IMR-90 (cell line): Measurements from ENCODE around the gene IGF1R. TPM values are rescaled to one million over a fixed set of nuclear protein-coding genes. Genes with fewer than 3 reads are reported as not detected.

Source experiments
- ATAC-seq: fragments of 200-7000 bp; cut with Tn5 transposase; 2 replicates; pipeline ENCODE4 v1.9.1; 2020; ENCODE audit warnings: low read depth, mild to moderate bottlenecking, moderate library complexity
- BruUV-seq: library from RNA; stranded (reverse); fragments of 400-500 nt; replicated peaks from 2 replicates; lab custom pipeline; 2021; lab: Mats Ljungman, UMichigan
- CTCF ChIA-PET: fragments of 300-600 bp; formaldehyde crosslinking; extraction: SDS; loops from one replicate; lab custom pipeline; 2021; ENCODE audit warnings: antibody characterized with exemption; lab: Yijun Ruan, JAX
- POLR2A ChIA-PET: fragments of 300-600 bp; sonication (Branson Sonifier 250); formaldehyde crosslinking; loops from one replicate; lab custom pipeline; 2022; ENCODE audit warnings: antibody characterized with exemption; ENCODE audit not compliant: unreplicated experiment; lab: Charles Lee
- DNase-seq: peaks from one replicate; pipeline ENCODE4 v3.0.0; 2013
- H2AFZ ChIP-seq: replicated peaks from 2 replicates; pipeline ENCODE3; 2013; ENCODE audit warnings: low read length, mild to moderate bottlenecking; ENCODE audit not compliant: poor library complexity
- H2AK5ac ChIP-seq: 2 replicates; pipeline ENCODE4 v1.6.1; 2013; ENCODE audit warnings: low read depth, low read length, inconsistent platforms
- H2AK9ac ChIP-seq: replicated peaks from 2 replicates; pipeline ENCODE3; 2013; ENCODE audit warnings: mild to moderate bottlenecking, low read depth, low read length, moderate library complexity; ENCODE audit not compliant: poor library complexity
- H2BK120ac ChIP-seq: 2 replicates; pipeline ENCODE4 v1.6.1; 2013; ENCODE audit warnings: low read depth, low read length, inconsistent platforms
- H2BK15ac ChIP-seq: 3 replicates; pipeline ENCODE4 v1.6.1; 2013; ENCODE audit warnings: low read depth, low read length, inconsistent platforms
- H2BK20ac ChIP-seq: 2 replicates; pipeline ENCODE4 v1.6.1; 2013; ENCODE audit warnings: low read depth, mild to moderate bottlenecking, inconsistent platforms, low read length, moderate library complexity
- H2BK5ac ChIP-seq: 2 replicates; pipeline ENCODE4 v1.6.1; 2013; ENCODE audit warnings: mild to moderate bottlenecking, low read depth, low read length, inconsistent platforms; ENCODE audit not compliant: poor library complexity, severe bottlenecking
- H3K14ac ChIP-seq: replicated peaks from 2 replicates; pipeline ENCODE4 v1.6.1; 2013; ENCODE audit warnings: low read depth, low read length, inconsistent platforms
- H3K18ac ChIP-seq: 2 replicates; pipeline ENCODE4 v1.6.1; 2013; ENCODE audit warnings: low read depth, low read length, control low read depth
- H3K23ac ChIP-seq: 2 replicates; pipeline ENCODE4 v1.6.1; 2013; ENCODE audit warnings: low read depth, low read length, inconsistent platforms
- H3K27ac ChIP-seq: 2 replicates; pipeline ENCODE4 v1.5.1; 2013; ENCODE audit warnings: mild to moderate bottlenecking, control low read depth, low read length; ENCODE audit not compliant: insufficient read depth
- H3K27me3 ChIP-seq: 2 replicates; pipeline ENCODE4 v1.6.1; 2013; ENCODE audit warnings: low read length; ENCODE audit not compliant: control insufficient read depth, insufficient read depth
- H3K36me3 ChIP-seq: 2 replicates; pipeline ENCODE4 v1.6.1; 2013; ENCODE audit warnings: low read length, mixed read lengths; ENCODE audit not compliant: control insufficient read depth, insufficient read depth
- H3K4ac ChIP-seq: 2 replicates; pipeline ENCODE4 v1.6.1; 2013; ENCODE audit warnings: low read depth, low read length, inconsistent platforms
- H3K4me1 ChIP-seq: 2 replicates; pipeline ENCODE4 v1.6.1; 2013; ENCODE audit warnings: low read length, mixed read lengths; ENCODE audit not compliant: control insufficient read depth, insufficient read depth
- H3K4me2 ChIP-seq: 2 replicates; pipeline ENCODE4 v1.6.1; 2013; ENCODE audit warnings: low read depth, mild to moderate bottlenecking, control low read depth, low read length, moderate library complexity
- H3K4me3 ChIP-seq: 2 replicates; pipeline ENCODE4 v1.5.1; 2013; ENCODE audit warnings: low read depth, mild to moderate bottlenecking, control low read depth, low read length, moderate library complexity; ENCODE audit not compliant: insufficient read depth
- H3K56ac ChIP-seq: 2 replicates; pipeline ENCODE4 v1.6.1; 2013; ENCODE audit warnings: low read length, inconsistent platforms; ENCODE audit not compliant: insufficient read depth; ENCODE audit errors: extremely low read depth
- H3K79me1 ChIP-seq, 2 experiments: 2 replicates each; pipeline ENCODE4 v1.6.1; 2013; ENCODE audit warnings: low read length in 2 of 2, inconsistent platforms in 1 of 2, low read depth in 1 of 2
- H3K9ac ChIP-seq: 2 replicates; pipeline ENCODE4 v1.6.1; 2013; ENCODE audit warnings: low read depth, low read length, control low read depth
- H3K9me1 ChIP-seq: 2 replicates; pipeline ENCODE4 v1.6.1; 2013; ENCODE audit warnings: low read length, inconsistent platforms; ENCODE audit not compliant: insufficient read depth
- H3K9me3 ChIP-seq: 2 replicates; pipeline ENCODE4 v1.6.1; 2013; ENCODE audit warnings: low read length; ENCODE audit not compliant: control insufficient read depth, insufficient read depth
- H4K20me1 ChIP-seq: 2 replicates; pipeline ENCODE4 v1.6.1; 2013; ENCODE audit warnings: low read length, inconsistent platforms; ENCODE audit not compliant: insufficient read depth
- H4K5ac ChIP-seq: 2 replicates; pipeline ENCODE4 v1.6.1; 2013; ENCODE audit warnings: mild to moderate bottlenecking, low read depth, low read length, control low read depth
- H4K8ac ChIP-seq, 2 experiments: 2 replicates each; pipeline ENCODE4 v1.6.1; 2013; ENCODE audit warnings: low read depth in 2 of 2, low read length in 2 of 2, control low read depth in 1 of 2, inconsistent platforms in 1 of 2
- H4K91ac ChIP-seq: 2 replicates; pipeline ENCODE4 v1.6.1; 2013; ENCODE audit warnings: low read depth, low read length, inconsistent platforms; ENCODE audit not compliant: insufficient read depth
- BHLHE40 ChIP-seq: fragments of 150-350 bp; IDR thresholded peaks from 2 replicates; pipeline ENCODE4 v1.6.1; 2016; ENCODE audit warnings: mild to moderate bottlenecking, low read depth, low read length
- CEBPB ChIP-seq: IDR thresholded peaks from 2 replicates; pipeline ENCODE4 v1.6.1; 2012; ENCODE audit warnings: low read depth, low read length, improper control_type of control experiment
- CHD1 ChIP-seq: IDR thresholded peaks from 2 replicates; pipeline ENCODE4 v1.6.1; 2012; ENCODE audit warnings: low read depth, low read length, improper control_type of control experiment
- FOS ChIP-seq: fragments of 150-350 bp; IDR thresholded peaks from 2 replicates; pipeline ENCODE4 v1.6.1; 2016; ENCODE audit warnings: low read depth, low read length
- MAFK ChIP-seq: IDR thresholded peaks from 2 replicates; pipeline ENCODE4 v1.6.1; 2012; ENCODE audit warnings: low read depth, low read length, improper control_type of control experiment
- MAZ ChIP-seq: IDR thresholded peaks from 2 replicates; pipeline ENCODE4 v1.6.1; 2012; ENCODE audit warnings: low read depth, mild to moderate bottlenecking, low read length, improper control_type of control experiment, moderate library complexity, borderline replicate concordance
- MXI1 ChIP-seq: IDR thresholded peaks from 2 replicates; pipeline ENCODE4 v1.6.1; 2012; ENCODE audit warnings: low read depth, mild to moderate bottlenecking, low read length, moderate library complexity, borderline replicate concordance
- NFE2L2 ChIP-seq: fragments of 150-350 bp; IDR thresholded peaks from 2 replicates; pipeline ENCODE4 v1.6.1; 2016; ENCODE audit warnings: low read depth, mild to moderate bottlenecking, low read length
- POLR2A ChIP-seq: IDR thresholded peaks from 2 replicates; pipeline ENCODE4 v1.6.1; 2012; ENCODE audit warnings: mild to moderate bottlenecking, low read depth, low read length
- RAD21 ChIP-seq: IDR thresholded peaks from 2 replicates; pipeline ENCODE4 v1.6.1; 2012; ENCODE audit warnings: low read length, improper control_type of control experiment
- RCOR1 ChIP-seq: IDR thresholded peaks from 2 replicates; pipeline ENCODE4 v1.6.1; 2012; ENCODE audit warnings: mild to moderate bottlenecking, low read length, improper control_type of control experiment; ENCODE audit not compliant: insufficient replicate concordance
- RFX5 ChIP-seq: IDR thresholded peaks from 2 replicates; pipeline ENCODE4 v1.8.0; 2012; ENCODE audit warnings: low read depth, mild to moderate bottlenecking, low read length, moderate library complexity
- SMC3 ChIP-seq: fragments of 150-350 bp; IDR thresholded peaks from 2 replicates; pipeline ENCODE4 v1.6.1; 2016; ENCODE audit warnings: low read depth, mild to moderate bottlenecking, antibody characterized with exemption, low read length, moderate library complexity
- WGBS, 2 experiments: methylation state at CpG; one replicate each; pipeline versions ENCODE4 v1.1.5 to v1.1.7; 2013; ENCODE audit warnings: missing lambda C conversion rate in 2 of 2; ENCODE audit not compliant: insufficient read length in 1 of 2; ENCODE audit errors: extremely low coverage in 2 of 2; 5-methylcytosine and 5-hydroxymethylcytosine counted together
- dilution Hi-C: fragments of 300-500 bp; cut with HindIII; formaldehyde crosslinking; loops from one replicate; pipeline ENCODE4 v1.14.3; 2018; ENCODE audit warnings: low sequenced_read_pairs; ENCODE audit not compliant: unreplicated experiment
- in situ Hi-C: fragments of 300-500 bp; cut with MboI; formaldehyde crosslinking; loops from 3 replicates; pipeline ENCODE4 v1.14.3; 2019; ENCODE audit warnings: low sequenced_read_pairs, inconsistent platforms, mixed read lengths
- intact Hi-C: fragments of 100-400 bp; cut with micrococcal nuclease; formaldehyde crosslinking; loops from 2 replicates; pipeline ENCODE4 v1.10.0; 2022
- polyA plus RNA-seq, 3 experiments: library from polyadenylated mRNA; depleted of rRNA; stranded (reverse); fragments of >200 nt; gene quantifications; 2 replicates each; pipeline ENCODE4 v1.2.3, GENCODE V29; 2012; ENCODE audit warnings: low replicate concordance in 1 of 3
- total RNA-seq: library from RNA; depleted of rRNA; stranded (reverse); fragments of >200 nt; gene quantifications from 2 replicates; pipeline ENCODE4 v1.2.3, GENCODE V29; 2012
- TF ChIP-seq, protein P1 (sequence below): fragments of 150-350 bp; IDR thresholded peaks from 2 replicates; pipeline ENCODE4 v1.6.1; 2016; ENCODE audit warnings: low read depth, mild to moderate bottlenecking, low read length, moderate library complexity, borderline replicate concordance
- TF ChIP-seq, protein P2 (sequence below): fragments of 150-350 bp; IDR thresholded peaks from 2 replicates; pipeline ENCODE4 v1.6.1; 2017; ENCODE audit warnings: mild to moderate bottlenecking, antibody characterized with exemption, low read length, low read depth
- TF ChIP-seq, protein P3 (sequence below): conservative IDR thresholded peaks from 2 replicates; pipeline ENCODE4 v1.5.1; 2012; ENCODE audit warnings: mild to moderate bottlenecking, low read depth, low read length, improper control_type of control experiment

Gene IGF1R
- total and polyA plus RNA-seq, 2 of the 4 experiments (the other 2 are of a cell fraction), result 24.0 to 24.9 TPM

DNA sequence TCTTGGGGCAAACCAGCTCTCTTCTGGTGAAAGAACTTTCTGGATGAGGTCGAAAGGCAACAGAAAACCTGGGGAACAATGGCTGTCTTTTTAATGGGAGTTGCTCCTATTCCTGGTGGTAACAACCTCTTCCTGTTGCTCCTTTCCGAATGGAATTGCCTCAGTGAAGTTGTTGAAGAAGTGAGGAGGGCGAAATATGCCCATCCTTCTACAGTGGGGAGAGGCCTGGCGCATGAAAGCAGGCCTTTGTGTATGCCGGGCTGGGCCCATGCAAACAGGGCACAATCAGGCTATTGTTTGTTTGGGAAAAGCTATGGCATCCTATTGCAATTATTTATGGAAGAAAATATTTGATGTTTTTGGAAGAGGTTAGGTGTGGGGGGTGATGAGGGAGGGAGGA is 166.9 kb downstream of the IGF1R start:
- no peak overlapping the region for H2AFZ ChIP-seq
- TF ChIP-seq CEBPB, result no peak
- TF ChIP-seq NFE2L2, result no peak
- TF ChIP-seq RAD21, result no peak
- TF ChIP-seq, protein P1, sequence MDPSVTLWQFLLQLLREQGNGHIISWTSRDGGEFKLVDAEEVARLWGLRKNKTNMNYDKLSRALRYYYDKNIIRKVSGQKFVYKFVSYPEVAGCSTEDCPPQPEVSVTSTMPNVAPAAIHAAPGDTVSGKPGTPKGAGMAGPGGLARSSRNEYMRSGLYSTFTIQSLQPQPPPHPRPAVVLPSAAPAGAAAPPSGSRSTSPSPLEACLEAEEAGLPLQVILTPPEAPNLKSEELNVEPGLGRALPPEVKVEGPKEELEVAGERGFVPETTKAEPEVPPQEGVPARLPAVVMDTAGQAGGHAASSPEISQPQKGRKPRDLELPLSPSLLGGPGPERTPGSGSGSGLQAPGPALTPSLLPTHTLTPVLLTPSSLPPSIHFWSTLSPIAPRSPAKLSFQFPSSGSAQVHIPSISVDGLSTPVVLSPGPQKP, result no peak
- TF ChIP-seq SMC3, result no peak
- TF ChIP-seq CHD1, result no peak
- TF ChIP-seq, protein P2, sequence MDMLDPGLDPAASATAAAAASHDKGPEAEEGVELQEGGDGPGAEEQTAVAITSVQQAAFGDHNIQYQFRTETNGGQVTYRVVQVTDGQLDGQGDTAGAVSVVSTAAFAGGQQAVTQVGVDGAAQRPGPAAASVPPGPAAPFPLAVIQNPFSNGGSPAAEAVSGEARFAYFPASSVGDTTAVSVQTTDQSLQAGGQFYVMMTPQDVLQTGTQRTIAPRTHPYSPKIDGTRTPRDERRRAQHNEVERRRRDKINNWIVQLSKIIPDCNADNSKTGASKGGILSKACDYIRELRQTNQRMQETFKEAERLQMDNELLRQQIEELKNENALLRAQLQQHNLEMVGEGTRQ, result no peak
- TF ChIP-seq RCOR1, result no peak
- no peak for TF ChIP-seq MAZ
- TF ChIP-seq POLR2A, result no peak
- TF ChIP-seq, protein P3, sequence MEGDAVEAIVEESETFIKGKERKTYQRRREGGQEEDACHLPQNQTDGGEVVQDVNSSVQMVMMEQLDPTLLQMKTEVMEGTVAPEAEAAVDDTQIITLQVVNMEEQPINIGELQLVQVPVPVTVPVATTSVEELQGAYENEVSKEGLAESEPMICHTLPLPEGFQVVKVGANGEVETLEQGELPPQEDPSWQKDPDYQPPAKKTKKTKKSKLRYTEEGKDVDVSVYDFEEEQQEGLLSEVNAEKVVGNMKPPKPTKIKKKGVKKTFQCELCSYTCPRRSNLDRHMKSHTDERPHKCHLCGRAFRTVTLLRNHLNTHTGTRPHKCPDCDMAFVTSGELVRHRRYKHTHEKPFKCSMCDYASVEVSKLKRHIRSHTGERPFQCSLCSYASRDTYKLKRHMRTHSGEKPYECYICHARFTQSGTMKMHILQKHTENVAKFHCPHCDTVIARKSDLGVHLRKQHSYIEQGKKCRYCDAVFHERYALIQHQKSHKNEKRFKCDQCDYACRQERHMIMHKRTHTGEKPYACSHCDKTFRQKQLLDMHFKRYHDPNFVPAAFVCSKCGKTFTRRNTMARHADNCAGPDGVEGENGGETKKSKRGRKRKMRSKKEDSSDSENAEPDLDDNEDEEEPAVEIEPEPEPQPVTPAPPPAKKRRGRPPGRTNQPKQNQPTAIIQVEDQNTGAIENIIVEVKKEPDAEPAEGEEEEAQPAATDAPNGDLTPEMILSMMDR, result no peak
- TF ChIP-seq MXI1, result no peak
- no peak for TF ChIP-seq FOS
- no peak for TF ChIP-seq MAFK
- TF ChIP-seq BHLHE40, result no peak
- no peak for TF ChIP-seq RFX5
- POLR2A ChIA-PET, result no interaction called here
- H3K4me2 ChIP-seq, result no peak overlapping the region
- peaks cover 56 to 79% of the 10 kb centered on the region in 2 experiments for H3K79me1 ChIP-seq
- DNase-seq (no peak), ATAC-seq (no peak)
- WGBS, 2 experiments, result no CpG with 5 or more reads among the region's 5 CpGs
- no peak overlapping the region for H2AK5ac ChIP-seq
- H3K56ac ChIP-seq, result no peak overlapping the region
- H3K4ac ChIP-seq, result no peak overlapping the region
- in situ Hi-C loops (no loop called here), dilution Hi-C loops (no loop called here), intact Hi-C loops (no loop called here)
- H3K27ac ChIP-seq, result no peak overlapping the region
- no peaks in the 10 kb centered on the region for H3K36me3 ChIP-seq
- H4K91ac ChIP-seq, result no peak overlapping the region
- no peak overlapping the region for H3K23ac ChIP-seq
- no peak overlapping the region for H2BK120ac ChIP-seq
- H3K18ac ChIP-seq, result no peak overlapping the region
- no peak overlapping the region for H4K8ac ChIP-seq
- H2BK15ac ChIP-seq, result no peak overlapping the region
- H3K14ac ChIP-seq, result no peak overlapping the region
- H4K5ac ChIP-seq, result no peak overlapping the region
- H3K4me1 ChIP-seq, result peaks cover 4% of the 10 kb centered on the region; the same call in 1 of the 2 replicates
- CTCF ChIA-PET, result interaction anchor here (0.8 kb wide), 1 partner anchor 22 kb away, joined by 3 read pairs; no protein-coding TSS in a partner anchor
- H3K9ac ChIP-seq, result no peak overlapping the region
- no peaks in the 10 kb centered on the region for H3K9me3 ChIP-seq
- no peak overlapping the region for H2BK5ac ChIP-seq
- no TSS peak for BruUV-seq
- H2BK20ac ChIP-seq, result no peak overlapping the region
- peaks cover 23% of the 10 kb centered on the region for H3K9me1 ChIP-seq
- H3K4me3 ChIP-seq, result no peak overlapping the region
- H2AK9ac ChIP-seq, result no peak overlapping the region
- H3K27me3 ChIP-seq, result no peaks in the 10 kb centered on the region
- peaks cover 55% of the 10 kb centered on the region for H4K20me1 ChIP-seq
